CD8-positive, alpha-beta memory T cell (primary cell): ENCODE measurements around the gene ANP32B. TPM values are rescaled to one million over a fixed set of nuclear protein-coding genes. Genes with fewer than 3 reads are reported as not detected.

Experiments
- CTCF ChIA-PET: fragments of 350-600 bp; sonication (Branson Sonifier 250); formaldehyde crosslinking; loops from one replicate; lab custom pipeline; 2021; ENCODE audit warnings: antibody characterized with exemption; lab: Charles Lee
- POLR2A ChIA-PET: fragments of 350-600 bp; sonication (Branson Sonifier 250); formaldehyde crosslinking; loops from one replicate; lab custom pipeline; 2021; ENCODE audit warnings: antibody characterized with exemption; lab: Charles Lee
- DNase-seq, 5 donors: peaks; one replicate each; pipeline versions ENCODE4 v3.0.0 to v3.0.0-alpha.2; 2020 to 2022; ENCODE audit warnings: mixed read lengths in 1 of 5
- H3K27ac ChIP-seq: one replicate; pipeline ENCODE4 v1.7.0; 2013; ENCODE audit warnings: low read depth, mild to moderate bottlenecking, low read length, moderate library complexity
- H3K27me3 ChIP-seq: 2 replicates; pipeline ENCODE4 v1.7.0; 2013; ENCODE audit warnings: low read length, mild to moderate bottlenecking; ENCODE audit not compliant: insufficient read depth, poor library complexity, severe bottlenecking
- H3K36me3 ChIP-seq: 2 replicates; pipeline ENCODE4 v1.7.0; 2013; ENCODE audit warnings: mild to moderate bottlenecking, low read length, moderate library complexity; ENCODE audit not compliant: insufficient read depth
- H3K4me1 ChIP-seq: 2 replicates; pipeline ENCODE4 v1.7.0; 2013; ENCODE audit warnings: mild to moderate bottlenecking, low read length, moderate library complexity; ENCODE audit not compliant: insufficient read depth
- H3K4me3 ChIP-seq: 2 replicates; pipeline ENCODE4 v1.7.0; 2013; ENCODE audit warnings: mild to moderate bottlenecking, low read length
- H3K9me3 ChIP-seq: 2 replicates; pipeline ENCODE4 v1.7.0; 2013; ENCODE audit warnings: mild to moderate bottlenecking, low read length
- H3K27ac Mint-ChIP-seq, 8 donors: one replicate each; pipeline ENCODE4 v1.8.0; 2020 to 2021; ENCODE audit warnings: mixed read lengths in 8 of 8, mild to moderate bottlenecking in 6 of 8, inconsistent platforms in 3 of 8, moderate library complexity in 3 of 8
- H3K27me3 Mint-ChIP-seq, 2 donors: one replicate each; pipeline ENCODE4 v1.8.0; 2020 to 2021; ENCODE audit warnings: mixed read lengths in 2 of 2, mild to moderate bottlenecking in 1 of 2, moderate library complexity in 1 of 2
- H3K36me3 Mint-ChIP-seq, 3 donors: one replicate each; pipeline ENCODE4 v1.8.0; 2020 to 2021; ENCODE audit warnings: mixed read lengths in 3 of 3, inconsistent platforms in 1 of 3, mild to moderate bottlenecking in 1 of 3
- H3K4me1 Mint-ChIP-seq, 3 donors: one replicate each; pipeline ENCODE4 v1.8.0; 2020 to 2021; ENCODE audit warnings: mixed read lengths in 3 of 3, inconsistent platforms in 1 of 3, mild to moderate bottlenecking in 1 of 3
- H3K4me3 Mint-ChIP-seq, 7 donors: one replicate each; pipeline ENCODE4 v1.8.0; 2020 to 2021; ENCODE audit warnings: mixed read lengths in 7 of 7, mild to moderate bottlenecking in 6 of 7, moderate library complexity in 4 of 7, inconsistent platforms in 2 of 7
- H3K9me3 Mint-ChIP-seq, 5 donors: one replicate each; pipeline ENCODE4 v1.8.0; 2020 to 2022; ENCODE audit warnings: mixed read lengths in 5 of 5, mild to moderate bottlenecking in 3 of 5, moderate library complexity in 2 of 5, inconsistent platforms in 1 of 5
- polyA plus RNA-seq: library from polyadenylated mRNA; unstranded; fragments of 300-500 nt; fragmentation: Illumina TruSeq; gene quantifications from one replicate; pipeline ENCODE4 v1.2.3, GENCODE V29; 2021
- total RNA-seq, 2 experiments: library from RNA; stranded (reverse); gene quantifications; one replicate each; pipeline ENCODE4 v1.2.3, GENCODE V29; 2021

The ANP32B gene
- total and polyA plus RNA-seq, 3 experiments from 2014 or later: 91.0 to 341 (median 331) TPM

- no peak for DNase-seq
- peaks cover 0 to 4% of the 10 kb centered on the region in 2 donors for H3K27me3 Mint-ChIP-seq
- H3K36me3 Mint-ChIP-seq: no peaks in the 10 kb centered on the region
- H3K27me3 ChIP-seq: no peaks in the 10 kb centered on the region
- H3K36me3 ChIP-seq: no peaks in the 10 kb centered on the region
- no peaks in the 10 kb centered on the region for H3K9me3 ChIP-seq
- no peak overlapping the region for H3K27ac Mint-ChIP-seq
- peak overlapping the region in 1 of 7 donors; percentile 38 for H3K4me3 Mint-ChIP-seq
- H3K9me3 Mint-ChIP-seq: no peaks in the 10 kb centered on the region
- H3K4me3 ChIP-seq: no peak overlapping the region
- CTCF ChIA-PET: interaction anchor here (2.4 to 4.8 kb wide), 2 partner anchors 55 to 58 kb away, joined by 6 to 61 read pairs; partner anchors contain the start of gene TRMO
- POLR2A ChIA-PET: interaction anchor here (0.6 to 1.0 kb wide), 2 partner anchors 56 to 161 kb away, joined by 3 to 6 read pairs; no protein-coding TSS in a partner anchor
- H3K4me1 Mint-ChIP-seq: peaks cover 5 to 12% (median 10%) of the 10 kb centered on the region in 3 donors
- H3K27ac ChIP-seq: peak overlapping the region; percentile 83
- H3K4me1 ChIP-seq: peaks cover 27% of the 10 kb centered on the region
Measured at GRCh38 chr9:97979788-97980478, 3.2 kb upstream of the ANP32B start.

- Mint-ChIP-seq H3K27me3 (peaks cover 0 to 4% of the 10 kb centered on the region in 2 donors), H3K27ac (peak overlapping the region in 1 of 8 donors; percentile 84), H3K36me3 (peaks cover 0 to 2% (median 0%) of the 10 kb centered on the region in 3 donors), H3K4me1 (peaks cover 7 to 14% (median 12%) of the 10 kb centered on the region in 3 donors), H3K9me3 (no peaks in the 10 kb centered on the region), H3K4me3 (no peak overlapping the region)
- H3K9me3 ChIP-seq: no peaks in the 10 kb centered on the region
- no peak for DNase-seq
- ChIA-PET POLR2A (no interaction called here), CTCF (interaction anchor here (2.4 to 4.8 kb wide), 2 partner anchors 54 to 58 kb away, joined by 6 to 61 read pairs; partner anchors contain the start of gene TRMO)
- no peak overlapping the region for H3K4me3 ChIP-seq
- no peaks in the 10 kb centered on the region for H3K36me3 ChIP-seq
- H3K27me3 ChIP-seq: no peaks in the 10 kb centered on the region
- peak overlapping the region; percentile 83 for H3K27ac ChIP-seq
- peaks cover 31% of the 10 kb centered on the region for H3K4me1 ChIP-seq
Measured at GRCh38 chr9:97980479-97980803, 2.7 kb upstream of the ANP32B start.

- H3K4me3 Mint-ChIP-seq: peak overlapping the region in 1 of 7 donors; percentile 93
- ChIA-PET POLR2A (no interaction called here), CTCF (interaction anchor here (1.8 to 4.8 kb wide), 5 partner anchors 27 to 275 kb away, joined by 5 to 61 read pairs (median 12); partner anchors contain the start of gene TRMO)
- peaks cover 0 to 2% (median 0%) of the 10 kb centered on the region in 3 donors for H3K36me3 Mint-ChIP-seq
- peaks cover 39% of the 10 kb centered on the region for H3K4me1 ChIP-seq
- H3K36me3 ChIP-seq: no peaks in the 10 kb centered on the region
- DNase-seq: peak in 1 of 5 donors; percentile 17
- peaks cover 14 to 22% (median 20%) of the 10 kb centered on the region in 3 donors for H3K4me1 Mint-ChIP-seq
- H3K4me3 ChIP-seq: no peak overlapping the region
- peaks cover 0 to 4% of the 10 kb centered on the region in 2 donors for H3K27me3 Mint-ChIP-seq
- H3K9me3 ChIP-seq: no peaks in the 10 kb centered on the region
- no peaks in the 10 kb centered on the region for H3K9me3 Mint-ChIP-seq
- H3K27me3 ChIP-seq: no peaks in the 10 kb centered on the region
- peak overlapping the region in 2 of 8 donors; percentile 10 to 84 for H3K27ac Mint-ChIP-seq
- peak overlapping the region; percentile 83 for H3K27ac ChIP-seq
Measured at GRCh38 chr9:97980918-97981845, 2.0 kb upstream of the ANP32B start.

GRCh38 chr9:97981846-97982682 lies 1.1 kb upstream of the ANP32B start:
- H3K27me3 ChIP-seq: no peaks in the 10 kb centered on the region
- CTCF ChIA-PET: interaction anchor here (1.0 to 4.8 kb wide), 13 partner anchors 11 to 275 kb away, joined by 3 to 61 read pairs (median 4); partner anchors contain the start of gene TRMO
- Mint-ChIP-seq H3K36me3 (peaks cover 0 to 2% (median 0%) of the 10 kb centered on the region in 3 donors), H3K27ac (peak overlapping the region in 6 of 8 donors; percentile 42 to 84 (median 68)), H3K9me3 (no peaks in the 10 kb centered on the region), H3K4me3 (peak overlapping the region; percentile 50 to 95 (median 90)), H3K4me1 (peaks cover 21 to 31% (median 29%) of the 10 kb centered on the region in 3 donors), H3K27me3 (no peaks in the 10 kb centered on the region)
- H3K4me3 ChIP-seq: peak overlapping the region; percentile 64
- DNase-seq: peak in 1 of 5 donors; percentile 22
- H3K27ac ChIP-seq: peak overlapping the region; percentile 83
- POLR2A ChIA-PET: interaction anchor here (0.8 to 5.7 kb wide), 5 partner anchors 10 to 349 kb away, joined by 3 to 74 read pairs (median 10); partner anchors contain the start of genes NANS, NCBP1, TRMO and TSTD2
- H3K9me3 ChIP-seq: no peaks in the 10 kb centered on the region
- H3K36me3 ChIP-seq: no peaks in the 10 kb centered on the region
- H3K4me1 ChIP-seq: peaks cover 48% of the 10 kb centered on the region

- peak; percentile 46 to 79 (median 66) for DNase-seq
- H3K9me3 Mint-ChIP-seq: no peaks in the 10 kb centered on the region
- Histone ChIP-seq H3K27ac (peak overlapping the region; percentile 75), H3K27me3 (no peaks in the 10 kb centered on the region), H3K9me3 (no peaks in the 10 kb centered on the region), H3K36me3 (no peaks in the 10 kb centered on the region), H3K4me1 (peaks cover 63% of the 10 kb centered on the region), H3K4me3 (peak overlapping the region; percentile 65)
- peak overlapping the region in 7 of 8 donors; percentile 60 to 92 (median 79) for H3K27ac Mint-ChIP-seq
- H3K4me3 Mint-ChIP-seq: peak overlapping the region; percentile 82 to 98 (median 90)
- no peaks in the 10 kb centered on the region for H3K27me3 Mint-ChIP-seq
- POLR2A ChIA-PET: interaction anchor here (1.0 to 5.7 kb wide), 9 partner anchors 9 to 350 kb away, joined by 3 to 74 read pairs (median 5); partner anchors contain the start of genes NANS, NCBP1, TBC1D2 and TRMO
- CTCF ChIA-PET: interaction anchor here (0.8 to 4.8 kb wide), 13 partner anchors 13 to 286 kb away, joined by 3 to 61 read pairs (median 5); partner anchors contain the start of genes TRMO and XPA
- peaks cover 0 to 2% (median 0%) of the 10 kb centered on the region in 3 donors for H3K36me3 Mint-ChIP-seq
- peaks cover 36 to 47% (median 45%) of the 10 kb centered on the region in 3 donors for H3K4me1 Mint-ChIP-seq
Measured at GRCh38 chr9:97983589-97984187, 547 bp downstream of the ANP32B start.

GRCh38 chr9:97984188-97985057 lies 1.3 kb downstream of the ANP32B start:
- Histone ChIP-seq H3K27ac (peak overlapping the region; percentile 74), H3K4me1 (peaks cover 67% of the 10 kb centered on the region), H3K4me3 (peak overlapping the region; percentile 63), H3K27me3 (no peaks in the 10 kb centered on the region), H3K9me3 (no peaks in the 10 kb centered on the region), H3K36me3 (no peaks in the 10 kb centered on the region)
- H3K27ac Mint-ChIP-seq: peak overlapping the region in 4 of 8 donors; percentile 24 to 99 (median 54)
- ChIA-PET CTCF (interaction anchor here (1.0 to 4.8 kb wide), 8 partner anchors 21 to 272 kb away, joined by 3 to 61 read pairs (median 8); partner anchors contain the start of gene TRMO), POLR2A (interaction anchor here (1.0 to 5.7 kb wide), 7 partner anchors 50 to 271 kb away, joined by 3 to 74 read pairs (median 5); partner anchors contain the start of genes NANS, TBC1D2 and TRMO)
- peaks cover 0 to 2% (median 0%) of the 10 kb centered on the region in 3 donors for H3K36me3 Mint-ChIP-seq
- H3K9me3 Mint-ChIP-seq: no peaks in the 10 kb centered on the region
- peak overlapping the region; percentile 55 to 98 (median 69) for H3K4me3 Mint-ChIP-seq
- peak; percentile 66 to 85 (median 82) for DNase-seq
- no peaks in the 10 kb centered on the region for H3K27me3 Mint-ChIP-seq
- peaks cover 42 to 54% (median 52%) of the 10 kb centered on the region in 3 donors for H3K4me1 Mint-ChIP-seq
